Measurements from ENCODE around the gene UAP1L1.

The UAP1L1 gene

DNA sequence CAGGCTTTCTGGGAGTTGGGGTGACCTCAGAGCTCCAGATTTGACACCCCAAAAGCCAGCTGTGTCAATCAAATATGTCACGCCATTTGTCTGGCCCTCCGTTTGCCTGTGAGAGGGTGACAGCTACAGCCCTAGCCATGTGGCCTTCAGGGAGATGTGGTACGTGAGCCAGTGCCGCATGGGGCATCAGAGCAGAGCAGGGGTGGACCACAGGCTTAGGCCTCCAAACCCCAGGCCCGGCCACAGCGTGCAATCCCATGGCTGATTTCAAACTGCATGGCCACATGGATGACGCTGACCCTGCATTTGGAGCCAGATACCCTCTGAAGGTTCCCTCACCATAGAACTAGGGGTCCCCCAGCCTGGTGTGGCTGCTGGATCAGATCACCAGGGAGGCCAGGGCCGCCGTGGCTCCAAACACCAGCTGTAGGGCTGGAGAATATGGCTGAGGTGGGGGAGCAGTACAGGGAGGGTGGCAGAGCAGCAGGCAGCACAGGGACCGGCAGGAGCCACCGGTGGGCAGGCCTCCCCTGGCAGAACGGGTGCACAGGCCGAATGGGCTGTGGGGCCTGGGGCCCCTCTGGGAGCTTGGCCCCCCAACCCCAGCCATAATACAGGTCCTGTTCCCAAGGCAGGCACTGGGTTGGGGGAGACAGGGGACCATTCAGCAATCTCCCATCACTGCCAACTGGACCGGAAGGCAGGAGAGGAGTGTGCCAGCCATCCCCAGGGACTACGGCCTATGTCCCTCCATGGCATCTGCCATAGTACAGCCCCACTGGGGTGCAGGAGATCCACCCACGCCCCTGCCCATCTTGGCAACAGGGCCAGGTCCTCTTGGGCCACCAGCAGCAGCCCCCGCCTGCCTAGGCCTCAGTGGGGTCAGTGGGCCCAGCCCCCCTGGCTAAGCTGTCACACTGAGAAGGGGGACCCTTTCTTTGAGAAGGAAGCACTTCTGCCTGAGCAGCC lies 8.5 kb upstream of the UAP1L1 start:
- no peak for TF ChIP-seq POLR2AphosphoS5 (IDR thresholded peaks at IDR 0.05; ENCODE audit: low read depth)
- TF ChIP-seq, protein P1, sequence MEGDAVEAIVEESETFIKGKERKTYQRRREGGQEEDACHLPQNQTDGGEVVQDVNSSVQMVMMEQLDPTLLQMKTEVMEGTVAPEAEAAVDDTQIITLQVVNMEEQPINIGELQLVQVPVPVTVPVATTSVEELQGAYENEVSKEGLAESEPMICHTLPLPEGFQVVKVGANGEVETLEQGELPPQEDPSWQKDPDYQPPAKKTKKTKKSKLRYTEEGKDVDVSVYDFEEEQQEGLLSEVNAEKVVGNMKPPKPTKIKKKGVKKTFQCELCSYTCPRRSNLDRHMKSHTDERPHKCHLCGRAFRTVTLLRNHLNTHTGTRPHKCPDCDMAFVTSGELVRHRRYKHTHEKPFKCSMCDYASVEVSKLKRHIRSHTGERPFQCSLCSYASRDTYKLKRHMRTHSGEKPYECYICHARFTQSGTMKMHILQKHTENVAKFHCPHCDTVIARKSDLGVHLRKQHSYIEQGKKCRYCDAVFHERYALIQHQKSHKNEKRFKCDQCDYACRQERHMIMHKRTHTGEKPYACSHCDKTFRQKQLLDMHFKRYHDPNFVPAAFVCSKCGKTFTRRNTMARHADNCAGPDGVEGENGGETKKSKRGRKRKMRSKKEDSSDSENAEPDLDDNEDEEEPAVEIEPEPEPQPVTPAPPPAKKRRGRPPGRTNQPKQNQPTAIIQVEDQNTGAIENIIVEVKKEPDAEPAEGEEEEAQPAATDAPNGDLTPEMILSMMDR (IDR thresholded peaks at IDR 0.05; ENCODE audit: insufficient read depth, low read length): no peak
- TF ChIP-seq GABPA (IDR thresholded peaks at IDR 0.05; ENCODE audit: low read depth): no peak
- TF ChIP-seq SPI1 (IDR thresholded peaks at IDR 0.05; ENCODE audit: borderline replicate concordance, low read depth): no peak
- TF ChIP-seq, protein P2, sequence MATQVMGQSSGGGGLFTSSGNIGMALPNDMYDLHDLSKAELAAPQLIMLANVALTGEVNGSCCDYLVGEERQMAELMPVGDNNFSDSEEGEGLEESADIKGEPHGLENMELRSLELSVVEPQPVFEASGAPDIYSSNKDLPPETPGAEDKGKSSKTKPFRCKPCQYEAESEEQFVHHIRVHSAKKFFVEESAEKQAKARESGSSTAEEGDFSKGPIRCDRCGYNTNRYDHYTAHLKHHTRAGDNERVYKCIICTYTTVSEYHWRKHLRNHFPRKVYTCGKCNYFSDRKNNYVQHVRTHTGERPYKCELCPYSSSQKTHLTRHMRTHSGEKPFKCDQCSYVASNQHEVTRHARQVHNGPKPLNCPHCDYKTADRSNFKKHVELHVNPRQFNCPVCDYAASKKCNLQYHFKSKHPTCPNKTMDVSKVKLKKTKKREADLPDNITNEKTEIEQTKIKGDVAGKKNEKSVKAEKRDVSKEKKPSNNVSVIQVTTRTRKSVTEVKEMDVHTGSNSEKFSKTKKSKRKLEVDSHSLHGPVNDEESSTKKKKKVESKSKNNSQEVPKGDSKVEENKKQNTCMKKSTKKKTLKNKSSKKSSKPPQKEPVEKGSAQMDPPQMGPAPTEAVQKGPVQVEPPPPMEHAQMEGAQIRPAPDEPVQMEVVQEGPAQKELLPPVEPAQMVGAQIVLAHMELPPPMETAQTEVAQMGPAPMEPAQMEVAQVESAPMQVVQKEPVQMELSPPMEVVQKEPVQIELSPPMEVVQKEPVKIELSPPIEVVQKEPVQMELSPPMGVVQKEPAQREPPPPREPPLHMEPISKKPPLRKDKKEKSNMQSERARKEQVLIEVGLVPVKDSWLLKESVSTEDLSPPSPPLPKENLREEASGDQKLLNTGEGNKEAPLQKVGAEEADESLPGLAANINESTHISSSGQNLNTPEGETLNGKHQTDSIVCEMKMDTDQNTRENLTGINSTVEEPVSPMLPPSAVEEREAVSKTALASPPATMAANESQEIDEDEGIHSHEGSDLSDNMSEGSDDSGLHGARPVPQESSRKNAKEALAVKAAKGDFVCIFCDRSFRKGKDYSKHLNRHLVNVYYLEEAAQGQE (IDR thresholded peaks at IDR 0.05; ENCODE audit: insufficient replicate concordance, low read depth): no peak
- Histone ChIP-seq H3K27me3 (ENCODE audit: insufficient read depth, poor library complexity, severe bottlenecking) (no peaks in the 10 kb centered on the region), H3K4me3 (replicated peaks; ENCODE audit: insufficient read depth, low read length) (peak overlapping the region; percentile 50), H3K27ac (replicated peaks) (no peak overlapping the region)
- no peak for DNase-seq (ENCODE audit: low read depth in 1 of 2, low spot score in 1 of 2)

DNA sequence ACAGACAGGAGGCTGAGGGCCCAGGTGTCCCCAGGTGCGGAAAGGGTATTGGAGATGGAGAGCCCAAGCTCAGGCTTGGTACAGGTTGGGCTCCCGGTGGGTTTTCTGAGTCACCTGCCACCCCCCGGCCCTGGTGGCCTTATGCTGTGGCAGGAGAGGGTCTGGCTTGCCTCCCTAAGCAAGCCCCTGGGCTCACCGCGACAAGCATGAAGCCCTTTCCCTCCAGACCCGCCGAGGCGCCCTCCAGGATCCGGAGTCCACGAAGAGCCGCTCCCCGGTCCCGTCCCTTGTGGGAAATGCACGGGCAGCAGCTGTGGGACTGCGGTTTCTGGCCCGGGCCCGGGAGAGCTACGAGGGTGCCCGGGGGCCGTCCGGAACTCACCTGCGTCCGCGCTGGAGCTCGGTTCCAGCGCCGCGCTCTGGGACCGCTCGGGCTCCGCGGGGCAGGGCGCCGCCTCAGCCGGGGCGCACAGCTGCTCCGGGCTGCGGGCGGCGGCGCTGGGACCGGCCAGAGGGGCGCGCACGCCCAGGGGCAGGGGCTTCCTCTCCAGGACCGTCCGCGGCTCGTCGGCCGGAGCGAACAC lies 7.7 kb upstream of the UAP1L1 start:
- no peaks in the 10 kb centered on the region for H3K27me3 ChIP-seq (ENCODE audit: insufficient read depth, poor library complexity, severe bottlenecking)
- H3K27ac ChIP-seq (replicated peaks): no peak overlapping the region
- H3K4me3 ChIP-seq (replicated peaks; ENCODE audit: insufficient read depth, low read length): peak overlapping the region; percentile 50
- TF ChIP-seq SPI1 (IDR thresholded peaks at IDR 0.05; ENCODE audit: borderline replicate concordance, low read depth) (no peak), POLR2AphosphoS5 (IDR thresholded peaks at IDR 0.05; ENCODE audit: low read depth) (no peak), GABPA (IDR thresholded peaks at IDR 0.05; ENCODE audit: low read depth) (no peak)
- TF ChIP-seq, protein P1 (IDR thresholded peaks at IDR 0.05; ENCODE audit: insufficient read depth, low read length): no peak
- TF ChIP-seq, protein P2 (IDR thresholded peaks at IDR 0.05; ENCODE audit: insufficient replicate concordance, low read depth): no peak
- DNase-seq (ENCODE audit: low read depth in 1 of 2, low spot score in 1 of 2): no peak

DNA sequence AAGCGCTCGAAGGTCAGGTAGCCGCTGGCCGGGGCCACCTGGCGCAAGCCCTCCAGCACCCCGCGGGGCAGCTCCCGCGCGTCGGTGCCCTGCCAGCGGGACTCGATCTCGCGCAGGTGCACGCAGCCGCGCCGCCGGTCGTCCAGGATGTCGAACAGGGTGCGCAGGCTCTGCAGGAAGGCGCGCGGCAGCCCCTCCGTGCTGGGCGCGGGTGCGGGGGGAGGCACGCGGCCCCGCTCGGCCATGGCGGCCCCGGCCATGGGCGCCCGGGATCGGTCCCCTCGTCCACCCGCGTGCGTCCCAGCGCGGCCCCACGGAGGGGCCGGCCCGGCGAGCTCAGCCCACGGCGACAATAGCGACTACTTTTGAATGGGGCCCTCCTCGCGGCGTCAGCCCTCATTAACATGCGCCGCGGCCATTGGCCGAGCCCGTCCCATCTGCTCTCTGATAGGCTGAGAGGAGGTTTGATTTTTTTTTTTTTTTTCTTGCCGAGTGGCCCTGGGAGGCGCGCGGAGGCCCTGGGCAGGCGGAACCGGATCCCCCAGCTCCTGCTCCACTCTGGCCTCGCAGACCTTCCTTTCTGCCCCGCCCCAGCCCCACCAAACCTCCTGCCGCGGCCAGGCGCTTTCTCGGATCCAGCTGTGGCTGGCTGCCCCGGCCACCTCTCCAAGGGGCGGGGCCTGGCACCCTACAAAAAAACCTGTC lies 7.0 kb upstream of the UAP1L1 start, which contains the start of gene SAPCD2:
TSS of gene SAPCD2 (minus strand) at position 357 of the 705 bp plus-strand sequence. CDS start at position 260, 97 bp downstream.
- Histone ChIP-seq H3K27me3 (ENCODE audit: insufficient read depth, poor library complexity, severe bottlenecking) (no peaks in the 10 kb centered on the region), H3K27ac (replicated peaks) (peak within 1 kb of the TSS; percentile 37; the same call in 1 of the 2 replicates), H3K4me3 (replicated peaks; ENCODE audit: insufficient read depth, low read length) (peak within 1 kb of the TSS; percentile 50)
- TF ChIP-seq, protein P2 (IDR thresholded peaks at IDR 0.05; ENCODE audit: insufficient replicate concordance, low read depth): no peak
- TF ChIP-seq SPI1 (IDR thresholded peaks at IDR 0.05; ENCODE audit: borderline replicate concordance, low read depth): no peak
- TF ChIP-seq, protein P1 (IDR thresholded peaks at IDR 0.05; ENCODE audit: insufficient read depth, low read length): no peak
- DNase-seq (ENCODE audit: low read depth in 1 of 2, low spot score in 1 of 2): peak; percentile 87 to 90

Data from HL-60 (cell line).